ENCODE data around the gene ARHGAP20. TPM values are rescaled to one million over a fixed set of nuclear protein-coding genes. Genes with fewer than 3 reads are reported as not detected.

ARHGAP20 gene
- total RNA-seq, 2 experiments from 2014 or later: not detected

- Mint-ChIP-seq H3K4me1 (peaks cover 14% of the 10 kb centered on the region), H3K9me3 (no peaks in the 10 kb centered on the region), H3K36me3 (ENCODE audit: low read depth) (no peaks in the 10 kb centered on the region), H3K27me3 (peaks cover 67% of the 10 kb centered on the region), H3K4me3 (peak overlapping the region; percentile 38), H3K27ac (no peak overlapping the region)
- ChIA-PET POLR2A (no interaction called here), CTCF (no interaction called here)
- DNase-seq: no peak
Measured at GRCh38 chr11:110710628-110711381, 1.4 kb downstream of the ARHGAP20 start.

DNA sequence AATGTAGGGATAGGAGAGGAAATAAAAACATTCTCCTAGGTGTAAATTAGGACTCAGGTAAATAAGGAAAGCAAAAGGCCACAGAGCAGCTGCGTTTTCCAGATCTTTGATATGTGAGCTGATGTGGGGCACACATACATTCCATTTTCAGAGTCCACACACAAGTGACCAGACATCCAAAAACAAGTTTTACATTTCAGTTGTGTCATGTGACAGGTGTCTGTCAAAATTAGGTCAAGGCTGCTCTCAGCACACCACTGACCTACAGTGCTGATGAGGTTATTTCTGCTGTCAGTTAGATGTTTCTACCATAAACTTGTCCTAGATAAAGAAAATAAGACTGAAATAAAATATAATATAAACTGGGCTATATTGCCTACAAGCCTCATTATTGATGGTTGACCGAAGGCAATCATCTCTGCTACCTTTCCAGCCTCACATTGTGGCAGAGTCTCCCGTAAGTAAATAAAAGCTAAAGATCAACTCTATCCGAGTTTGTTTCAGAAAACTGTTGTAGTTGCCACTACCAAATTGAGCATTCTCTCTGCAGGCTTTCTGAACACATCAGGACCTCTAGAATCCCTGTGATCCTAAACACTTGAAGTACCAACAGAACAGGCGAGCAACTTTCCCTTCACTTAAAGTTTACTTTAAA is 7.9 kb downstream of the ARHGAP20 start:
- no peaks in the 10 kb centered on the region for H3K36me3 Mint-ChIP-seq (ENCODE audit: low read depth)

DNA sequence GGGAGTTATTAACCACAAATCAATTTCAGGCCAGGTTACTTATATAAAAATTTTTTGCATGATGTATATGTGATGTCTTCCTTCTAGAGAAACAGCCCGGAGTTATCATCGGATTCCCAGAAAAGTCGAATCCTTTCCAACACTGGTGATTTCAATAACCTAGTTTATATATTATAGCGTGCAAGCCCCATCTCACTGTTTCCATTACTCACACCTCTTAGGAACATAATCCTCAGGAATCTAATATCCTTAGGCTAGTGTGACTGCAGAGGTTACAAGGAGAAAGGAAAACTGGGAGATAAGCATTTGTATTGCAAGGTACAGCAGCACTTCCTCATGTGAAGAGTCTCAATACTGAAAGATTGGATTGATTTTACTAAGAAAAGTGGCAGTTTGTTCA is 20.3 kb downstream of the ARHGAP20 start:
- Mint-ChIP-seq H3K36me3 (ENCODE audit: low read depth) (no peaks in the 10 kb centered on the region), H3K4me1 (no peaks in the 10 kb centered on the region), H3K27ac (no peak overlapping the region), H3K4me3 (no peak overlapping the region), H3K27me3 (peaks cover 6% of the 10 kb centered on the region), H3K9me3 (no peaks in the 10 kb centered on the region)
- CTCF ChIA-PET: no interaction called here
- POLR2A ChIA-PET: no interaction called here
- no peak for DNase-seq

More for the DNA sequence above, 7.9 kb downstream of the ARHGAP20 start:
- DNase-seq: no peak
- ChIA-PET CTCF (no interaction called here), POLR2A (no interaction called here)
- no peak overlapping the region for H3K27ac Mint-ChIP-seq
- no peak overlapping the region for H3K4me3 Mint-ChIP-seq
- H3K4me1 Mint-ChIP-seq: no peaks in the 10 kb centered on the region
- H3K27me3 Mint-ChIP-seq: peaks cover 26% of the 10 kb centered on the region
- no peaks in the 10 kb centered on the region for H3K9me3 Mint-ChIP-seq

DNA sequence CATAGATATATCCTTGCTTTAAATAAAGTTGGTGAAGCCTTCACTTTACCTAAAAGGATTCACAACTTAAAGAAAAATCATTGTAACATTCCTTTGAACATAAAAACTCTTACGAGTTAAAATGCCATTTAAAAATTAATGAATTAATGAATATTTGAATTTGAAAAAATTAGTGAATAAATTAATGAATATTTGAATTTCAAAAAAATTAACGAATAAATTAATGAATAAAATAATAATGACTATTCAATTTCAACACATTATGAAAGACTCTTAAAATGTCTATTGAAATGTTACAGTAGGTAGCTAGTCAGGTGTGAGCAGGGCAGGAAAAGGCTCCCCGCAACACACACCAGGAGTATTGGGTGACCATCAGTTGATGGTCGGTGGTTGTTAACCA is 22.9 kb downstream of the ARHGAP20 start:
- no peaks in the 10 kb centered on the region for H3K4me1 Mint-ChIP-seq
- no peaks in the 10 kb centered on the region for H3K9me3 Mint-ChIP-seq
- no peak for DNase-seq
- H3K36me3 Mint-ChIP-seq (ENCODE audit: low read depth): no peaks in the 10 kb centered on the region
- peaks cover 7% of the 10 kb centered on the region for H3K27me3 Mint-ChIP-seq
- H3K27ac Mint-ChIP-seq: no peak overlapping the region
- POLR2A ChIA-PET: no interaction called here
- no peak overlapping the region for H3K4me3 Mint-ChIP-seq
- CTCF ChIA-PET: no interaction called here

DNA sequence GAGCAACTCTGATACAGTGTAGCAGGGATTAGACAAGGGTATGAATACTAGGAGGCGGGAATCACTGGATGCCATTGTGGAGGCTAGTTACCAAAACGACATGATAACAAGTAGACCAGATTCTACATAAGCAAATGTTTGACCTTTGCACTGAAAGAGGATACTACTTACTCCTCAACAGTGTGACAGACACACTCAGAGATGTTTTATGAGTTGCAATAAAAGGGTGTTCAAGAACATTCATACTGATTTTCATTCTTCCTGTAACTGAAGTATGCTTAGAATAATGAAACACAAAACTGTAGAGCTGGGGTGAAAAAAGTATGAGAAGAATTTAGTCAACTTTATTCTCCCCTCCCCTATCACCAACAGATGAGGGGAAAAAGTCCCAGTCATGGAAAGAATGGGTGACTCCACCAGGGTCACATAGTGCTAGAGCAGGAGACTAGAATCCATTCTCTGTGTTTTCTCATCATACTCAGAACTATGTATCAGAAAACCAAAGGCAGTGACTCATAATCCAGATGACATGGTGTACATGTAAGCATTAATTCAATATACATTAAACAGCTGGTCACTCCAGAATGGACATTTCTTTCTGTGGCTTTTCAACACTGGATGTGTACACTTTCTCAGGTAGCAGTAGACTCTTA is 32.8 kb downstream of the ARHGAP20 start:
- Mint-ChIP-seq H3K36me3 (ENCODE audit: low read depth) (no peaks in the 10 kb centered on the region), H3K9me3 (no peaks in the 10 kb centered on the region), H3K4me1 (no peaks in the 10 kb centered on the region), H3K27me3 (peaks cover 7% of the 10 kb centered on the region), H3K27ac (no peak overlapping the region), H3K4me3 (no peak overlapping the region)
- DNase-seq: no peak
- ChIA-PET CTCF (no interaction called here), POLR2A (no interaction called here)

- Mint-ChIP-seq H3K27me3 (peaks cover 5% of the 10 kb centered on the region), H3K36me3 (ENCODE audit: low read depth) (no peaks in the 10 kb centered on the region), H3K4me3 (no peak overlapping the region), H3K4me1 (no peaks in the 10 kb centered on the region), H3K27ac (no peak overlapping the region), H3K9me3 (peaks cover 3% of the 10 kb centered on the region)
- ChIA-PET POLR2A (no interaction called here), CTCF (interaction anchor here (0.5 kb wide), 1 partner anchor 436 kb away, joined by 3 read pairs; no protein-coding TSS in a partner anchor)
- no peak for DNase-seq
Measured at GRCh38 chr11:110675548-110675947, 36.7 kb downstream of the ARHGAP20 start.

- CTCF ChIA-PET: no interaction called here
Measured at GRCh38 chr11:110665689-110666465, 46.4 kb downstream of the ARHGAP20 start.

GRCh38 chr11:110655967-110656366 is 56.3 kb downstream of the ARHGAP20 start:
- Mint-ChIP-seq H3K9me3 (peaks cover 5% of the 10 kb centered on the region), H3K27me3 (peaks cover 7% of the 10 kb centered on the region), H3K4me1 (no peaks in the 10 kb centered on the region), H3K36me3 (ENCODE audit: low read depth) (no peaks in the 10 kb centered on the region), H3K4me3 (no peak overlapping the region), H3K27ac (no peak overlapping the region)
- CTCF ChIA-PET: no interaction called here
- DNase-seq: no peak
- POLR2A ChIA-PET: no interaction called here

More at GRCh38 chr11:110665689-110666465, 46.4 kb downstream of the ARHGAP20 start:
- Mint-ChIP-seq H3K27me3 (peaks cover 2% of the 10 kb centered on the region), H3K4me1 (no peaks in the 10 kb centered on the region), H3K4me3 (no peak overlapping the region), H3K36me3 (ENCODE audit: low read depth) (no peaks in the 10 kb centered on the region), H3K9me3 (no peaks in the 10 kb centered on the region), H3K27ac (no peak overlapping the region)
- POLR2A ChIA-PET: no interaction called here
- no peak for DNase-seq

DNA sequence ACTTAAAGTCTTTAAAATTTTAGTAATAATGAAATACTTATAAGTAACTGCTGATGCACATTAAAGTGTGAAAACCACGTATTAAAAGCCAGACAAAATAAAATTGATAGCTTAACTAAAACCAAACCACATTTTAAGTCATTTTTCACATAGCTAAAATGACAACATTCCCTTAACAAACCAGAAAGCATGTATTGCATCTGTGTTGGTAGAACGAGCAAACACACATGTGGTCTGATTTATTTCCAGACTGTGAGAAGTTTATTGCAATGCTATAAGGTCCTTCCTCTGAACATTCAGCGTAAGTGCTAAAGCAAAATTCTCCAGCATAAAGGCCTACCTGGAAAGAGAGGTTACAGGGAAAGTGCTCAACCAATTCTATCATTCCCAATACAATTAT is 57.8 kb downstream of the ARHGAP20 start:
- ChIA-PET POLR2A (no interaction called here), CTCF (no interaction called here)
- Mint-ChIP-seq H3K4me3 (no peak overlapping the region), H3K27me3 (peaks cover 7% of the 10 kb centered on the region), H3K36me3 (ENCODE audit: low read depth) (no peaks in the 10 kb centered on the region), H3K27ac (no peak overlapping the region), H3K4me1 (no peaks in the 10 kb centered on the region), H3K9me3 (peaks cover 8% of the 10 kb centered on the region)
- no peak for DNase-seq

GRCh38 chr11:110645253-110645652 is 67.0 kb downstream of the ARHGAP20 start:
- ChIA-PET POLR2A (no interaction called here), CTCF (no interaction called here)
- no peak for DNase-seq
- Mint-ChIP-seq H3K27ac (no peak overlapping the region), H3K36me3 (ENCODE audit: low read depth) (no peaks in the 10 kb centered on the region), H3K27me3 (peaks cover 17% of the 10 kb centered on the region), H3K4me1 (no peaks in the 10 kb centered on the region), H3K4me3 (no peak overlapping the region), H3K9me3 (peaks cover 3% of the 10 kb centered on the region)

- Mint-ChIP-seq H3K27me3 (peaks cover 8% of the 10 kb centered on the region), H3K27ac (no peak overlapping the region), H3K4me1 (no peaks in the 10 kb centered on the region), H3K36me3 (ENCODE audit: low read depth) (no peaks in the 10 kb centered on the region), H3K4me3 (no peak overlapping the region), H3K9me3 (no peaks in the 10 kb centered on the region)
- ChIA-PET CTCF (no interaction called here), POLR2A (no interaction called here)
- no peak for DNase-seq
Measured at GRCh38 chr11:110634370-110634769, 77.9 kb downstream of the ARHGAP20 start.

DNA sequence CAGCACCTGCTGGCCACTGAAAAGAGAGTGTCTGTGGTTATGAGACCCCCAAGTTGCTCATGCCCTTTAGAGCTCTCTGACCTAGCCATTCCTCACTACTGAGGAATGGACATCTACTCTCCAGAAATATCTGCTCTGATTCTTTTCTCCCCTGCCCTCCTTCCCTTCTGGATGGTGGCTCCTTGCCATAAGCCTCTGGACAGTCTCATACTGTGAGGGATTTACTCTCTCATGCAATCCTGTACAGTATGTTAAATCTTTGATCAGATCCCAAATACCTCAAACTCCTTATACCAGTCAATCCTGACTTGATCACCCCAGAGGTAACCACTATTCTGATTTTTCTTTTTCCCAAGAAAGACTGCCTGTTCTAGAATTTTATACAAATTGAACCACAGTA is 80.7 kb downstream of the ARHGAP20 start:
- H3K4me1 Mint-ChIP-seq: no peaks in the 10 kb centered on the region
- CTCF ChIA-PET: no interaction called here

DNA sequence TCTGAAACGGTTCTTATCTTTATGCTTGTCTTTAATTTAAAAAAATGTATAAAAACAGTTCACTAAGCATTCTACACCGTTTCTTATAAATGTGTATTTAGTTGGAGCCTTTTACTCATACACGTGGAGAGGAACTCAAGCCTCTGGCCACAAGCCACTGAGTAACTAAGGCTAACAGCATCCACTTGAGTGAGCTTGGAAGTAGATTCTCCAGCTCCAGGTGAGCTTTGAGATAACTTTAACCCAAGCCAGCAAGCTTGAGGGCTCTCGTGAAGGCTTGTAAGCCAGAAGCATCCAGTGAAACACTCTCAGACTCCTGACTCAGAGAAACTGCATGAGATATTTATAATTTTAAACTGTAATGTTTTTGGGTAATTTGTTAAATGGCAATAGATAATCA is 82.6 kb downstream of the ARHGAP20 start:
- Mint-ChIP-seq H3K4me3 (no peak overlapping the region), H3K9me3 (no peaks in the 10 kb centered on the region), H3K27me3 (peaks cover 8% of the 10 kb centered on the region), H3K4me1 (no peaks in the 10 kb centered on the region), H3K27ac (no peak overlapping the region), H3K36me3 (ENCODE audit: low read depth) (no peaks in the 10 kb centered on the region)
- CTCF ChIA-PET: no interaction called here
- no peak for DNase-seq
- POLR2A ChIA-PET: no interaction called here

More for the DNA sequence above, 80.7 kb downstream of the ARHGAP20 start:
- no peak overlapping the region for H3K4me3 Mint-ChIP-seq
- no peaks in the 10 kb centered on the region for H3K36me3 Mint-ChIP-seq (ENCODE audit: low read depth)
- POLR2A ChIA-PET: no interaction called here
- peaks cover 8% of the 10 kb centered on the region for H3K27me3 Mint-ChIP-seq
- DNase-seq: no peak
- no peaks in the 10 kb centered on the region for H3K9me3 Mint-ChIP-seq
- no peak overlapping the region for H3K27ac Mint-ChIP-seq
